NCI-H2227 (cell line): ENCODE data around the gene CHD9.
"Not testable (repeated sequence)": the region's sequence is repeated elsewhere in the genome, so short reads cannot be mapped to it uniquely, and the experiment has no call there.

Experiments used
- DNase-seq: peaks from one replicate; lab custom pipeline; 2025; ENCODE audit not compliant: unreplicated experiment; lab: John Stamatoyannopoulos, UW

Gene CHD9

DNA sequence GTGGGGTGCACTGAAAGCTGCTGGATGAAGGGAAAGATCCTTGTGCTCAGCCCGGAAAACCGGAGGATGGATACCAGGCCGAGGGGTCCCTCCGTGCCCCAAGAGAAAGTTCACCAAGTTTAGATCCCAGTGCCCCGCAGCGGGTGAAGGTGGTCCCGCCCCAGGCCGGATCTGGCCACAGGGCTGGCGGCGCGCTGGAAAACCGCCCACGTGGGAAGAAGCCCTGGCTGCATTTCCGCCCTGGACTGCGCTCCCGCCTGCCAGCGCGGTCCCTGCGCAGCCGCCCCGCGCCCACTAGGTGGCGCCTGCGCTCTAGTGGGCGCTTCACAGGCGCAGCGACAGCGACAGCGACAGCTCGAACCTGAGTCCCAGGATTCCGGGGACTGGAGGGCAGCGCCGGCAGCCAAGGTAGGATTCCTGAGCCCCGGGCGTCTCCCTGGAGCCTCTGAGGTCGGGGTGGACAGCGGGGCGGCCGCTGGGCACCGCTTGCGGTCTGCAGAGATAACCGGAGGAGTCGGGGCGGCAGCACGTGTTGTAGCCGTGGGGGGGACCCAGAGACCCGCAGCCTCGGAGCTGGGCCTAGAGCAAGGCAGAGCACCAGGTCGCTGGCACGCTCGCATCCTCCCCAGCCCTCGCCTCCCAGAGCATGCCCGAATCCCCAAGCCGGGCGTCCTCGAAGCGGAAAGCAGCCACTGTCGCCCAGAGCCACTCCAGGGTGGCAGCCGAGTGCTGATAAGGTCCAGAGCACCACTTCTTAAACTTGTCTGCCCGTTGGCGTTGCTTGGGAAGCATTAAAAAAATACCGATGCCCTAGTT lies at the start of gene CHD9:
Gene CHD9 (plus strand): TSS at position 322 of the 816 bp plus-strand sequence. CDS start 101,099 bp downstream, outside the sequence.
- DNase-seq: peak; percentile 89

GRCh38 chr16:53007095-53007494 lies 47.7 kb upstream of the CHD9 start:
- DNase-seq: no peak

GRCh38 chr16:53014287-53014686 lies 40.5 kb upstream of the CHD9 start:
- DNase-seq: peak; percentile 1

- no peak for DNase-seq
Measured at GRCh38 chr16:53018834-53019416, 35.9 kb upstream of the CHD9 start.

- DNase-seq: peak; percentile 72
Measured at GRCh38 chr16:53022374-53022773, 32.4 kb upstream of the CHD9 start.

GRCh38 chr16:53024045-53024444 lies 30.7 kb upstream of the CHD9 start:
- no peak for DNase-seq

GRCh38 chr16:53029971-53030370 lies 24.8 kb upstream of the CHD9 start:
- no peak for DNase-seq

GRCh38 chr16:53031323-53031942 lies 23.4 kb upstream of the CHD9 start:
- no peak for DNase-seq

- no peak for DNase-seq
Measured at GRCh38 chr16:53034306-53034705, 20.5 kb upstream of the CHD9 start.

- DNase-seq: no peak
Measured at GRCh38 chr16:53035176-53035942, 19.4 kb upstream of the CHD9 start.

DNA sequence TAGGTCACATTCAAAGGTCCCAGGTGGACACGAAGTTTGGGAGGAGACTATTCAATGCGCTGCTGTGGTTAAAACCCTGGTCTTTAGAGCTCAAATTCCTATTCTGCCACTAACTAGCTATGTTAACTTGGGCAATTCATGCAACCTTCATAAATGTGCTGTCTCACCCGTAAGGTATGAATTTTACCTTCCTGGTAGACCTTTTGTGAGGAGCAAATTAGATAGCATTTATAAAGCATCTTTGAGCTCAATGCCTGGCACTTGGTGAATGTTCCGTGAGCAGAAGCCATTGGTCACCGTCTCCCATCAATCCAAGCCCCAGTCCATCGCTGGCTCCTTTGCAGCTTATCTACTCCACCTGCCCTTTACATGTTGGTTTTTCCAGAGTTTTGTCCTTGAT lies 18.7 kb upstream of the CHD9 start:
- DNase-seq: no peak

DNA sequence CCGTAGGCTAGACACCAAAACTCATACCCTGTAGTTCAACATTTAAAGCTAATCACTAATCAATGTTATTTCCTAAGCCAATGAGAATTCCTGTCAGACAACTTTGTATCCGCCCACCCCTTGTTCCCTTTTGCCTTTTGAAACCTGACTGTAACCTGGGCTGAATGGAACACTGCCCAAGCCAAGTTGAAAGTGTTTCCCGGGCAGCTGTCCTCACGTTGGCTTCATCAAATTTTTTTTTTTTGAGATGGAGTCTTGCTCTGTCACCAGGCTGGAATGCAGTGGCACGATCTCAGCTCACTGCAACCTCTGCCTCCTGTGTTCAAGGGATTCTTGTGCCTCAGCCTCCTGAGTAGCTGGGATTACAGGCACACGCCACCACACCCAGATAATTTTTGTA lies 18.1 kb upstream of the CHD9 start:
- DNase-seq: not testable (repeated sequence)

DNA sequence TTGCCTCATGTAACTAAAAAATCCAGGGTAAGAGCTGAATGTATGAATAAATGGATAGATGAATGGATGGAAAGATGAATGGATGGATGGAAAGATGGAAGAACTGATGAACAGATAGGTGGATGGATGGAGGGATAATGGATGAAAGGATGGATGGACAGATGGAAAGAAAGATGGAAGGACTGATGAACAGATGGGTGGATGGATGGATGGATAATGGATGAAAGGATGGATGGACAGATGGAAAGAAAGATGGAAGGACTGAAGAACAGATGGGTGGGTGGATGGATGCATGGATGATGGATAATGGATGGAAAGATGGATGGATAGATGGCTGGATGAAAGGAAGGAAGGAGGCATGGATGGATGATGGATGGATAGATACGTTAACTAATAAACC lies 14.0 kb upstream of the CHD9 start:
- DNase-seq: no peak

GRCh38 chr16:53041320-53042051 lies 13.3 kb upstream of the CHD9 start:
- DNase-seq: no peak

DNA sequence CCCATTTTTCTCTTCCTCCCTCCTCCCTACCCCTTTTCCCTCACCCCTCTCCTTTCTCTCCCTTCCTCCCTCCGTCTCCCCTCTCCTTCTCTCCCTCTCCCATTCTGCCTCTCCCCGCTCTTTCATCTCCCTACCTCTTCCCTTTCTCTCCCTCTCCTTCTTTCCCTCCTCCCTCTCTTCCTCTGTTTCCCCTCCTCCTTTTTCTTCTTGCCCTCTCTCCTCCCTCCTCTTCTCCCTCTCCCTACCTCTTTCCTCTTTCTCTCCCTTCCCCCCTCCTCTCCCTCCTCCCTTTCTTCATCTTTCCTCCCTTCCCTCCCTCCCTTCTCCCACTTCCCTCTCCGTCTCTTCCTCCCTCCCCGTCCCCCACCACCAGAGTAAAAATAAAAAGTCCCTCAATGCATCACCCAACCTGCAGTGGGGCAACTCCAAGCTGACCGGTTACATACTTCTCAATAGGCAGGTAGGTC lies 12.5 kb upstream of the CHD9 start:
- no peak for DNase-seq

- DNase-seq: no peak
Measured at GRCh38 chr16:53043428-53043831, 11.4 kb upstream of the CHD9 start.

GRCh38 chr16:53043986-53044601 lies 10.7 kb upstream of the CHD9 start:
- DNase-seq: peak; percentile 37

- no peak for DNase-seq
Measured at GRCh38 chr16:53045341-53046220, 9.2 kb upstream of the CHD9 start.

DNA sequence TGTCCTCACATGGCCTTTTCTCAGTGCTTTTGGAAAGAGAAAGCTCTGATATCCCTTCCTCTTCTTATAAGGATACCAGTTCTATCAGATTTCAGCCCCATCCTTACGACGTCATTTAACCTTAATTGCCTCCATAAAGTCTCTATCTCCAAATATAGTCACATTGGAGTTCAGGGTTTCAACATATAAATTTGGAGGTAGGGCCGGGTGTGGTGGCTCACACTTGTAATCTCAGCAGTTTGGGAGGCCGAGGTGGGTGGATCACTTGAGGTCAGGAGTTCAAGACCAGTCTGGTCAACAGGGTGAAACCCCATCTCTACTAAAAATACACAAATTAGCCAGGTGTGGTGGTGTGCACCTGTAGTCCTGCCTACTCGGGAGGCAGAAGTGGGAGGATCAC lies 7.3 kb upstream of the CHD9 start:
- DNase-seq: not testable (repeated sequence)
